Neuronal stem cell (in vitro differentiated cells): ENCODE results near the gene SLC16A10.
"Not testable (repeated sequence)": the region's sequence is repeated elsewhere in the genome, so short reads cannot be mapped to it uniquely, and the experiment has no call there.

ENCODE experiments used
- DNase-seq: peaks from one replicate; pipeline ENCODE4 v3.0.0-alpha.2; 2013; ENCODE audit warnings: low spot score
- H2AFZ ChIP-seq: one replicate; pipeline ENCODE4 v1.6.1; 2013; ENCODE audit warnings: mild to moderate bottlenecking, low read length, inconsistent platforms
- H2AK5ac ChIP-seq: 2 replicates; pipeline ENCODE4 v1.6.1; 2013; ENCODE audit warnings: low read depth, mild to moderate bottlenecking, inconsistent platforms, low read length, moderate library complexity, mixed read lengths
- H2BK120ac ChIP-seq: 2 replicates; pipeline ENCODE4 v1.6.1; 2013; ENCODE audit warnings: low read depth, mild to moderate bottlenecking, inconsistent platforms, low read length, moderate library complexity, mixed read lengths
- H2BK12ac ChIP-seq: one replicate; pipeline ENCODE4 v1.6.1; 2013; ENCODE audit warnings: low read length, inconsistent platforms
- H2BK15ac ChIP-seq: 2 replicates; pipeline ENCODE4 v1.6.1; 2013; ENCODE audit warnings: mild to moderate bottlenecking, low read length, inconsistent platforms, mixed read lengths
- H2BK5ac ChIP-seq: one replicate; pipeline ENCODE4 v1.6.1; 2013; ENCODE audit warnings: inconsistent platforms, mild to moderate bottlenecking, low read length, moderate library complexity
- H3K14ac ChIP-seq: one replicate; pipeline ENCODE4 v1.6.1; 2013; ENCODE audit warnings: low read length, inconsistent platforms
- H3K18ac ChIP-seq: 2 replicates; pipeline ENCODE4 v1.6.1; 2013; ENCODE audit warnings: low read length, inconsistent platforms
- H3K23ac ChIP-seq: 2 replicates; pipeline ENCODE4 v1.6.1; 2013; ENCODE audit warnings: low read depth, mild to moderate bottlenecking, mixed read lengths, low read length, inconsistent platforms; ENCODE audit not compliant: poor library complexity
- H3K27ac ChIP-seq: replicated peaks from 3 replicates; pipeline ENCODE4 v1.5.1; 2013; ENCODE audit warnings: low read length, inconsistent platforms
- H3K27me3 ChIP-seq, 3 experiments: 2 replicates each; pipeline ENCODE4 v1.6.1; 2013; ENCODE audit warnings: low read length in 3 of 3, mild to moderate bottlenecking in 2 of 3, inconsistent platforms in 1 of 3, low read depth in 1 of 3, mixed read lengths in 1 of 3, moderate library complexity in 1 of 3; ENCODE audit not compliant: control insufficient read depth in 3 of 3, insufficient read depth in 3 of 3
- H3K36me3 ChIP-seq, 2 donors: replicated peaks in 1 of 2; 2 replicates each; pipeline ENCODE4 v1.6.1; 2013; ENCODE audit warnings: low read length in 2 of 2; ENCODE audit not compliant: control insufficient read depth in 2 of 2, insufficient read depth in 2 of 2
- H3K4ac ChIP-seq: 2 replicates; pipeline ENCODE4 v1.6.1; 2013; ENCODE audit warnings: inconsistent platforms, mild to moderate bottlenecking, low read length, moderate library complexity
- H3K4me1 ChIP-seq, 2 donors: 1 replicate in 1 of 2; 2 replicates in 1 of 2; pipeline ENCODE4 v1.6.1; 2013; ENCODE audit warnings: low read length in 2 of 2, low read depth in 1 of 2; ENCODE audit not compliant: control insufficient read depth in 2 of 2, insufficient read depth in 1 of 2
- H3K4me2 ChIP-seq: one replicate; pipeline ENCODE4 v1.6.1; 2013; ENCODE audit warnings: mild to moderate bottlenecking, low read length, inconsistent platforms; ENCODE audit not compliant: insufficient read depth, poor library complexity, severe bottlenecking
- H3K4me3 ChIP-seq, 2 donors: 2 replicates each; pipeline ENCODE4 v1.5.1; 2013; ENCODE audit warnings: low read length in 2 of 2, mild to moderate bottlenecking in 2 of 2, inconsistent platforms in 1 of 2, moderate library complexity in 1 of 2
- H3K79me1 ChIP-seq: one replicate; pipeline ENCODE4 v1.6.1; 2013; ENCODE audit warnings: low read depth, mild to moderate bottlenecking, inconsistent platforms, low read length, moderate library complexity
- H3K9ac ChIP-seq: one replicate; pipeline ENCODE4 v1.6.1; 2013; ENCODE audit warnings: mild to moderate bottlenecking, low read depth, low read length, inconsistent platforms; ENCODE audit not compliant: poor library complexity
- H3K9me3 ChIP-seq, 2 donors: replicated peaks in 1 of 2; 2 replicates each; pipeline versions ENCODE3 to v1.6.1; 2013; ENCODE audit warnings: low read length in 2 of 2, mild to moderate bottlenecking in 2 of 2, inconsistent platforms in 1 of 2, low read depth in 1 of 2, mixed read lengths in 1 of 2, moderate library complexity in 1 of 2; ENCODE audit not compliant: control insufficient read depth in 2 of 2, insufficient read depth in 1 of 2
- H4K8ac ChIP-seq: one replicate; pipeline ENCODE4 v1.6.1; 2013; ENCODE audit warnings: low read depth, mild to moderate bottlenecking, inconsistent platforms, low read length, moderate library complexity
- H4K91ac ChIP-seq: one replicate; pipeline ENCODE4 v1.6.1; 2013; ENCODE audit warnings: low read length, low read depth, mild to moderate bottlenecking, inconsistent platforms; ENCODE audit not compliant: poor library complexity
- WGBS, 2 donors: extraction: QIAGEN DNeasy Blood & Tissue Kit; methylation state at CpG; one replicate each; pipeline ENCODE4 v1.1.7; 2013; ENCODE audit warnings: missing lambda C conversion rate in 2 of 2, mixed read lengths in 1 of 2; ENCODE audit not compliant: insufficient read length in 2 of 2, insufficient replicate concordance in 1 of 2; ENCODE audit errors: extremely low coverage in 2 of 2; 5-methylcytosine and 5-hydroxymethylcytosine counted together

SLC16A10 gene

GRCh38 chr6:111255838-111256237 is 168.5 kb downstream of the SLC16A10 start:
- not testable (repeated sequence) for H3K4me1 ChIP-seq, H2BK5ac ChIP-seq, H3K36me3 ChIP-seq, H2BK12ac ChIP-seq, H4K8ac ChIP-seq, H3K27me3 ChIP-seq, H3K9ac ChIP-seq, H2AK5ac ChIP-seq, H3K9me3 ChIP-seq, H3K79me1 ChIP-seq, H2BK15ac ChIP-seq, H2BK120ac ChIP-seq, H3K23ac ChIP-seq, H3K4me2 ChIP-seq, H3K4ac ChIP-seq, H3K4me3 ChIP-seq, H3K27ac ChIP-seq, H4K91ac ChIP-seq, DNase-seq, H3K18ac ChIP-seq, H2AFZ ChIP-seq, H3K14ac ChIP-seq
- WGBS, 2 donors = no CpG with 5 or more reads among the region's 2 CpGs

- Histone ChIP-seq H3K27me3 (no peaks in the 10 kb centered on the region), H2AK5ac (no peak overlapping the region), H3K4me1 (peaks cover 0 to 5% of the 10 kb centered on the region in 2 donors), H3K79me1 (peaks cover 3% of the 10 kb centered on the region), H3K14ac (no peak overlapping the region), H3K18ac (no peak overlapping the region), H3K27ac (no peak overlapping the region), H3K4ac (no peak overlapping the region), H3K4me2 (no peak overlapping the region), H2BK15ac (no peak overlapping the region), H4K8ac (no peak overlapping the region), H2BK12ac (no peak overlapping the region), H3K36me3 (no peaks in the 10 kb centered on the region), H2BK5ac (no peak overlapping the region), H4K91ac (no peak overlapping the region), H3K9me3 (no peaks in the 10 kb centered on the region), H2BK120ac (no peak overlapping the region), H3K4me3 (no peak overlapping the region), H3K9ac (no peak overlapping the region), H3K23ac (no peak overlapping the region), H2AFZ (no peak overlapping the region)
- no peak for DNase-seq
Measured at GRCh38 chr6:111256646-111257045, 169.3 kb downstream of the SLC16A10 start.

GRCh38 chr6:111258010-111258409 is 170.7 kb downstream of the SLC16A10 start:
- H4K91ac ChIP-seq = no peak overlapping the region
- H3K4me1 ChIP-seq = peaks cover 0 to 5% of the 10 kb centered on the region in 2 donors
- H3K4me2 ChIP-seq = no peak overlapping the region
- H3K9ac ChIP-seq = no peak overlapping the region
- H3K27ac ChIP-seq = no peak overlapping the region
- no peak overlapping the region for H3K4me3 ChIP-seq
- H2AK5ac ChIP-seq = no peak overlapping the region
- no peak overlapping the region for H2BK15ac ChIP-seq
- H2AFZ ChIP-seq = no peak overlapping the region
- H3K27me3 ChIP-seq = no peaks in the 10 kb centered on the region
- H3K18ac ChIP-seq = no peak overlapping the region
- H3K9me3 ChIP-seq = no peaks in the 10 kb centered on the region
- no CpG with 5 or more reads among the region's 13 CpGs for WGBS, 2 donors
- no peak overlapping the region for H2BK12ac ChIP-seq
- peaks cover 0 to 10% of the 10 kb centered on the region in 2 donors for H3K36me3 ChIP-seq
- H2BK5ac ChIP-seq = no peak overlapping the region
- peaks cover 3% of the 10 kb centered on the region for H3K79me1 ChIP-seq
- no peak overlapping the region for H3K4ac ChIP-seq
- no peak overlapping the region for H3K23ac ChIP-seq
- H2BK120ac ChIP-seq = no peak overlapping the region
- no peak overlapping the region for H4K8ac ChIP-seq
- H3K14ac ChIP-seq = no peak overlapping the region
- DNase-seq = no peak

GRCh38 chr6:111258615-111259088 is 171.3 kb downstream of the SLC16A10 start:
- Histone ChIP-seq H3K9me3 (no peaks in the 10 kb centered on the region), H2BK120ac (no peak overlapping the region), H3K27me3 (no peaks in the 10 kb centered on the region), H3K18ac (no peak overlapping the region), H3K4me2 (no peak overlapping the region), H2AFZ (peak overlapping the region; percentile 87), H3K4me1 (peaks cover 0 to 5% of the 10 kb centered on the region in 2 donors), H3K79me1 (peaks cover 3% of the 10 kb centered on the region), H3K14ac (no peak overlapping the region), H4K8ac (no peak overlapping the region), H3K23ac (peak overlapping the region; percentile 34), H2AK5ac (no peak overlapping the region), H2BK12ac (no peak overlapping the region), H3K4me3 (peak overlapping the region in 1 of 2 donors; percentile 61), H3K36me3 (peaks cover under 1 to 14% of the 10 kb centered on the region in 2 donors), H3K27ac (no peak overlapping the region), H4K91ac (no peak overlapping the region), H2BK5ac (no peak overlapping the region), H3K4ac (no peak overlapping the region), H2BK15ac (no peak overlapping the region), H3K9ac (no peak overlapping the region)
- WGBS, 2 donors = no CpG with 5 or more reads among the region's 18 CpGs
- DNase-seq = no peak
